Stromal cell of bone marrow (primary cell): ENCODE measurements around the gene HSPA9.

Experiments
- DNase-seq: peaks from one replicate; pipeline ENCODE4 v3.0.0-alpha.2; 2012; ENCODE audit warnings: low read depth

The HSPA9 gene

DNA sequence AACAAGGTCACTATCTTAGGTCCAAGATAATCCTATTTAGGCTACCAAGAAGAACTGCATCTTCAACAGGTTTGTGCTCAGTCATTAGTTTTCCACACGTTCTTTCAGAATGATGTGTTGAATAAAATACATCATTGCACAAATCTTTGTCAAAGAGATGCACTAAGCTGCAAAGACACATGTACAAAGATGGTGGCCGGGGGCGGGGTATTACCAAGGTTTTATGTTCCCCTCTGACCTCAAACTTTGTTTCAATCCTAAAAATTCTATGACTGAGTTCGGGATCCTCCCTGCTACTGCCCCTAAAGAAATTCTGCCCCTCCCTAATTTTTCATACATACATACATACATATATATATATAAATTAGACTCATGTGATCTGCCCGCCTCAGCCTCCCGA, 14.2 kb downstream of the HSPA9 start:
- DNase-seq = no peak

DNA sequence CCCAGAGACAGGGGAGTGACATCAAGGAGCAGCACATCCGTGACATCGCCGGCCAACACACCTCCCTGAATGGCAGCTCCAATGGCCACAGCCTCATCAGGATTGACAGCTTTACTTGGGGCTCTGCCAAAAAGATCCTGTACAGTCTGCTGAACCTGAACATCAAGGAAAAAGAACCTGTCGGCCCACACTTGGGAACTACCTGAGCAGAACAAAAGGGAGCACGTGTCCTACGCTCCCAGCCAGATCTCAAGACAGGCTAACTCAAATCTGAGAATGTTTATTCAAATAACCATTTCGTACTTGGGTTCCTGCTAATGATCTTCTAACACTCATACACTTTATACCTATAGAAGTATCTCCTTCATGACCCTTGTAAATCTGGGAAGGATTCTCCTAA, 15.3 kb downstream of the HSPA9 start:
- DNase-seq = no peak

DNA sequence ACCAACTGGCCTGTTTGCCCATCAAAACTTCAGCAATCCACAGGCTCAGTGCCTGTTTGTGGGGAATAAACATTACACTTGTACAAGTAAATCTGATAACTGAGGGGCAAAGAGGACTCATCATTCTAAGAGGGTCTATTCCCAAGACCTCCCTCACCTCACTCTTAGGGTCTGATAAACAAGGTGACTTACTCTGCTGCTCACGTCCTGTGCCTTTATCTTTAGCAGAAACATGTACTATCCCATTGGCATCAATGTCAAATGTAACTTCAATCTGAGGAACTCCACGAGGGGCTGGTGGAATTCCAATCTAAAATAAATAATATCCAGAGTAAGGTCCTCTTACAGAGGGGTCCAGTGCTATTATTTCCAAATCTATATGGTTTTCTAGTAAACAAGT, 17.5 kb downstream of the HSPA9 start:
- DNase-seq = no peak

DNA sequence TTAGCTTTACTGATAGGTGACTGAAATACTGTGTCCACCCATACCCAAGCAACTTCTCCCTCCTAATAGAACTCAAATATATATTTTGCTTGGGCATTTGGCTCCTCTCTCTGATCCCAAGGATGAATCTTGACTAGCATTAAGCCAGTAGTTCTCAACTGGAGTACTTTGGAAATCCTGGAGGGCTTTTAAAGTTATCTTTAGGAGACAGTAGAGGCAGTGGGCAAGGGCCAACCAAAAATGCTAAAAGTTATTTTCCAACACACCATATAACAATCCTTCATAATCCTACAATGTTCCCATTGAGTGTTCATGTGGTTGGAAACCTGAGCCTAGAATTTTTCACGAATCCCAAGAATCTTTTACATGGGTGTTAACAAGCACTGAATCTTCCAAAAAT, 21.1 kb downstream of the HSPA9 start:
- DNase-seq = no peak

DNA sequence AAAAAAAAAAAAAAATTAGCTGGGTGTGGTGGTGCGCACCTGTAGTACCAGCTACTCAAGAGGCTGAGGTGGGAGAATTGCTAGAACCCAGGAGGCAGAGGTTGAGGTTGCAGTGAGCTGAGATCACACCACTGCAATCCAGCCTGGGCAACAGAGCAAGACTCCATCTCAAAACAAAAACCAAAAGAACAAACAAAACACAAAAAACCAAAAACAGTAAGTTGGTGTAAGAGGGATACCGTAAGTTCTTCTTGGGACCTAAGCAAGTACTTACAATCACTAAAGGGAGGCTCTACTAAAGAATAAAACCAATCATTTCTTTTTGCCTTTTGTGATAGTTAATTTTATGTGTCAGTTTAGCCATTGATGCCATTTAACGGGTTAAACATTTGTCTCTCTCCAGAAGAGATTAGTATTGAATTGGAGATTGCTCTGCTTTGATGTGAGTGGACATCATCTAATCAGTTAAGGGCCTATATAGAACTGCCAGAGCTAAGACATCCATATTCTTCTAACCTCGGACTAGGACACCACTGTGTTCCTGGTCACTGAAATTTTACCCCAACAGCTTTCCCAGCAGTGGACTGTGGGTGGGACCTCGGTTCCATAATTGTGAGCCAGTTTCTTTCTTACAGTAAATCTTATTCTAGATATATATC, 21.6 kb downstream of the HSPA9 start:
- no peak for DNase-seq

DNA sequence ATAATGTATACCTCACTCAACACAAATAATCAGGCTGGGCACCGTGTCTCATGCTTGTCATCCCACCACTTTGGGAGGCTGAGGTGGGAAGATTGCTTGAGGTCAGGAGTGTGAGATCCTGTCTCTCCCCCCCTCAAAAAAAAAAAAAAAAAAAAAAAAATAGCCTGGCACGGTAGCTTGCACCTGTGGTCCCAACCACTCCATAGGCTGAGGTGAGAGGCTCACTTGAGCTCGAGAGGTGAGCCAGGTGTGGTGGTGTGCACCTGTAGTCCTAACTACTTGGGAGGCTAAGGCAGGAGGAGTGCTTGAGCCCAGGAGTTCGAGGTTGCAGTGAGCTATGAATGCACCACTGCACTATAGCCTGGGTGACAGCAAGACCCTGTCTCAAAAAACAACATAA, 22.5 kb downstream of the HSPA9 start:
- no peak for DNase-seq

DNA sequence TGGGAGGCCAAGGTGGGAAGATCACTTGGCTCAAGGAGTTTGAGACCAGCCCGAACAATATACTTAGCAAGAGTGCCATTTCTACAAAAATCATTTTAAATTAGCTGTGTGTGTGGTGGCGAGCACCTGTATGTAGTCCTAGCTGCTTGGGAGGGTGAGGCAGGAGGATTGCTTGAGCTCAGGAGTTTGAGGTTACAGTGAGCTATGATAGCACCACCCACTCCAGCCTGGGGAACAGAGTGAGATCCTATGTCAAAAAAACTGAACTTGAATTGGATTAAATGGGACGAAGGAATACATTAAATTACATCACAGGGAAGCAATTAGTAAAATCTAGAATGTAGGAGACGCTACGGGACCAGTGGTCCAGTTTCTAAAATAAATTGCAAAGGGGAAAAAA, 25.8 kb downstream of the HSPA9 start:
- DNase-seq = no peak

DNA sequence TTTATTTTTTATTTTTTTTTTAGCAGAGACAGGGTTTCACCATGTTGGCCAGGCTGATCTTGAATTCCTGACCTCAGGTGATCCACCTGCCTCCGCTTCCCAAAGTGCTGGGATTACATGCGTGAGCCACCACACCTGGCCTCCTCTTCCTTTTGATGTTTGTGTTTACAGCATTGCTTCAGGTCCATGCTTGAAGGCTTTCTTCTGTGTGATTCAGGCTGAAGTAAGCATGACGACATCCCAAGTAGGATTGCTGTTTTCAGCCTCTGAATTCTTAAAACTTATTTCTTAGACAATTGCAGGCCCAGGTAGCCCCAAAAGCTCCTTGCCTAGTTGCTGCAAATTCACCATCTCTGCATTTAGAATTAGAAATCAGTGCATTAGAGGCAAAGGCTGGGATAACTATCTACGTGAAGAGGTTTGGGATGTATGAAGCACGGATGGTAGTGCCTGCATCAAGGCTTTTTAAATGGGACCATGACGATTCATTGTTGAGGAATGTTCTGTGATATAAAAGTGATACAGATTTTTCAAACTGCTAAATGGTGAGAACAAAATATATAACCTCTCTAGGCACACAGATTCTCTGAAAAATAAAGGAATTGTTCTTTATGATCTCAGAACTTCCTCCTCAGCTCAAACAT, 29.2 kb downstream of the HSPA9 start:
- no peak for DNase-seq

DNA sequence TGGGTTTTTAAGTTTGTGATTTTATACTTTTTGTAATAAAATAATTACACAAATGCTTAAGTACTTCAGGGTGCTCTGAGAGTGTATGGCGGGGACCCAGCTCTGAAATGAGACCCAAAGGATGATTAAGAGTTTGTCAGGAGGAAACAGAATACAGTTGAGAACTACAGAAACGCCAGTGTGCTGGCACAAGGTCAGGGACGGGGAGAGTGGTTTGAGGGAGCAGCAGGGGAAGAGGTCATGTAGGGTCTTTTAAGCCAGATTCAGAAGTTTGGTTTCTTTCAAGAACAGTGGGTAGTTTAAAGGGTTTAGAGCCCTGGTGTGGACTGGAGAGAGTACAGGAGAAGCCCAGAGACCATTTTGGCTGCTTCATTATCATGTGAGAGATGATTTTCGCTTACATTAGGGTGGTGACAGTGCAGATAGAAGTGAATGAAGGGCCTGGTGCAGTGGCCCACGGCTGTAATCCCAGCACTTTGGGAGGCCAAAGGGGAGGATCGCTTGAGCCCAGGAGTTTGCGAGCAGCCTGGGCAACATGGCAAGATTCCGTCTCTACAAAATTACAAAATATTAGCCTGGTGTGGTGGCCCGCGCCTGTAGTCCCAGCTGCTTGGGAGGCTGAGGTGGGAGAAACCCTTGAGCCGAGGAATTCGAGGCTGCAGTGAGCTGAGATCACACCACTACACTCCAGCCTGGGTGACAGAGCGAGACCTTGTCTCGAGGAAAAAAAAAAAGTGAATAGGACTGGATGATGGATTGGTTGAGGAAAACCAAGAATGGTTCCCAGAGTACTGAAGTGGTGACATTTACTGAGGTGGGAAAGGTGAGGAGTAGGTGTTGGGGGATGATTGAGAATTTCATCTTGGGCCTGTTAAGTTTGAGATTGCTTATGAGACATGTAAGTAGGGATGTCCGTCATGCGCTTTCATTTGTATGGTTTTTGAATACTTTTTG, 30.7 kb downstream of the HSPA9 start:
- peak; percentile 51 for DNase-seq

DNA sequence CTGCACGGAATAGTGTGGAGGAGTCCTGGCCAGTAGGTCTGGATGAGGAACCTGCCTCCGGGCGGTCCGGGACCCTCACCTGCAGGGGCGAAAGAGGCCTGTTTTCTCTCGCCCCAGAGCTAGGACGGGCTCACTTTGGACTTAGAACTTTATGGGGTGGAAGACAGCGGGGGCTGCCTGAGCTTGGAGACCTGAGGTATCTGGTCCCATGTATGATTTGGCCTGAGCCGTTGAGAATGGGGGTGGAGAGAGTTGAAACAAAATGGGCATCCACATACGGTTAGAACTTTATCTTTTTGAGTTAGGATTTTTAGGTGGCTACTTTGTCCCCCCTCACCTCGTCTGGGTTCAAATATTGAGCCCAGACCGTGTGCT, 31.5 kb downstream of the HSPA9 start:
- no peak for DNase-seq

DNA sequence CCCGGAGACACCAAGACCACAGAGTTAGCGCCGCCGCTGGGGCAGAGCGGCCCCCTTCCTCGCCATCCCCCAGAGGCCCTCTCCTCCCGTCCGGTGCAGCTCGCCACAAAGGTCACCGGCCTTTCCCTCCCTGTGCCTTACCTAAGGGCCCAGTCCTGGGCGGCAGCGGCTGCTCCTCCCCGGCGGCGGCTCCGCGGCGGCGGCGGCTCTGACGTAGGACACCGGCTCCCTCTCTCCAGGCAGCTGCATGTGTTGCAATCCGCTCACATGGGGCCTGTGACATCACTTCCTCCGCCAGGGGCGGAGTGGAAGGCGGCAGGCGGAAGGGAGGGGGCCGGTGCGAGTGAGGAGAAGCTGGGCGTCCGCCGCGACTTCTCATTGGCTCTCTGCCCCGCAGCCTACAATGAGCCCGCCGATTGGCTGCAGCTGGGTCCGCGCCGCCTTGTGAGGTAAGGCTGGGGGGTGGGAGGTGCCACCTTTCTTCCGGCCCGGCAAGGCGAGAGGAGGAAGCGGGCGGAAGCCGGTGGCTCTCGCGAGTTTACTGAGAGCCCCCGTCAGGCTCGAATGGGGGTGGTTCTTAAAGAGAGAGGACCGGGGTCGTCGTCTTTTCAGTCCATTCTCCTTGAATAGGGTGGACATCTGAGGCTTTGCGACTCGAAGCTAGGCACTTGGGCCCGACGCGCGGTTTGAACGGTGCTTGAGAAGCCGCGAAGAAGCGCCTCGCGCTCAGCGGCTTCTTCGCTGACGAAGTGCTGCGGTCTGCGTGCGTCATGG, 32.1 kb downstream of the HSPA9 start, which contains the start of gene ETF1:
TSS of gene ETF1 (minus strand) at position 281 of the 774 bp plus-strand sequence. CDS start 318 bp downstream, outside the sequence.
- DNase-seq = peak; percentile 99

DNA sequence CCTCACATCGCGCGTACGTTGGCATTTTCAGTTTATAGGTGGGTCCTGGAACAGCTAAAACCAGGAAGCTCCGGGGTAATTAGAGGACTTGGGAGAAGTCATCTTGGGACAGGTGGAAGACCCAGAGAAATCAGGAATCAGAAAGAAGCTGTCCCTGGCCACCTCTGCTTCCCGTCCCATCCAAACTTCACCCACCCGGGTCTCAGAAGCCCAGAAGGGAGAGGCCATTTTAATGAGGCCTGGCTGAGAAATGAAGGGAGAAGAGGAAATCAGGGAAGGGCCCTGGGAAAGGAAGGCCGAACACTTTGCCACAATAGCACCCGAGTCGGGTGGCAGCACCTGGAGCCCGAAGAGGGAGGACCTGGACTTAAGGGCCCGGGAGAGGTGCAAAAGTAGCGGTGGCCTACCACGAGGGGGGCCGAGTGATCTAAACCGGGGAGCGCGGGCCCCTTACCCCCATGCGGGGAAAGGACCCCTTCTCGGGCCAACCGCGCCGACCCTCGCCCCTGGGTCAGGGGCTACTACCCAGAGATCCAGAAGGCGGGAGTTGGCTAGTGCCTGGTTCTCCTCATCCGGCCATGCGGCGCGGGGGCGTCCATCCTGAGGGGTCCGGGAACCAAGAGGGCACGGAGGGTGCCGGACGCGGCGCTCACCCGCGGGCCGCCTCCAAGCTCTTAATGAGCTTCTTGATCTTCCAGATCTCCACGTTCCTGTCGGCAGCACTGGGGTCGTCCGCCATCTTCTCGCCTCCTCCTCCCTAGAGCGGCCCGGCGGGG, 32.8 kb downstream of the HSPA9 start:
- DNase-seq = no peak

DNA sequence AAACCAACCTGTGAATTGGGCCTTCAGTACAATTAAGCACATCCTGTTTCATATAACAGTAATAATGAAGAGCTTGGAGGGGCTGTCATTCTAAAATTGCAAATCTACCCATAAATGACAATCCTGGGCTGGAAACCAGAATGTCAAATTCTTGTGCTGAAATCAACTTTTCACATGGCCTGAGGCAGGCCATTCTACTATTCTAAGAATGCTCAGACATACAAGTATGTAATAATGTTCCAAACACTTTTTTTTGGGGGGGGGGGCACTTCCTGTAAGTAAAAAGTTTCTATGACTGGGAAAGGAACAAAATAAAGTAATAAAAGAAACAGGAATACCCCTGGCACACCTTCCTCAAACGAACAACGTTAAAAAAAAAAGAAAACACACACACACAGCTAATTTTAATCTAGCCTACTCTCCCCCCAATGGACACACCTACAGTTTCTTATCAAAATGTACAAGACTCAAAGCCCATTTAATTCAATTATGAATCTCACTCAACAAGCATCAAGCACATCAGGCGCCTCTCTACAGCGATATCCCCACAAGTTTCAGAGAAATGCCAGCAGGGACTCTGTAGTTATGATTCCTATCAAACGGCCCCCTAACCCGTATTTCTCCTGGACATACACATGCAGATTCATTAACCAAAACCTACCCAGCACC, 33.6 kb downstream of the HSPA9 start:
- no peak for DNase-seq

DNA sequence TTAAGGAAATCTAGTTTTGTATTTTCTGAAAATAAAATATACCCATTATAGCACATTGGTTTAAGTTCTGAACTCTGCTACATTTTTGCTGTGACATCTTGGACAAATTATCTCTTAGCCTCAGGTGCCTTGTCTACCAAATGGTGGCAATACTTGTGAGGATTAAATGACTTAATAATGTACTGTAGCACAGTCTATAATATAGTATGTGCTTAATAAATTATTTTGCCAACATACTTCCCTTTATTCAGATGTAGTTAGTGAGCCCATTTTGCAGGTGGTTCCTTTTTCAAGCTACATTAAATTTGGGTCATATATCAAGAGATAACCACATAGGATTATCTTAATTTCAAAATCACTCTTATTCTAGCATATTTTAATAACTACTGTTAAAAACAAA, 35.4 kb downstream of the HSPA9 start:
- no peak for DNase-seq

DNA sequence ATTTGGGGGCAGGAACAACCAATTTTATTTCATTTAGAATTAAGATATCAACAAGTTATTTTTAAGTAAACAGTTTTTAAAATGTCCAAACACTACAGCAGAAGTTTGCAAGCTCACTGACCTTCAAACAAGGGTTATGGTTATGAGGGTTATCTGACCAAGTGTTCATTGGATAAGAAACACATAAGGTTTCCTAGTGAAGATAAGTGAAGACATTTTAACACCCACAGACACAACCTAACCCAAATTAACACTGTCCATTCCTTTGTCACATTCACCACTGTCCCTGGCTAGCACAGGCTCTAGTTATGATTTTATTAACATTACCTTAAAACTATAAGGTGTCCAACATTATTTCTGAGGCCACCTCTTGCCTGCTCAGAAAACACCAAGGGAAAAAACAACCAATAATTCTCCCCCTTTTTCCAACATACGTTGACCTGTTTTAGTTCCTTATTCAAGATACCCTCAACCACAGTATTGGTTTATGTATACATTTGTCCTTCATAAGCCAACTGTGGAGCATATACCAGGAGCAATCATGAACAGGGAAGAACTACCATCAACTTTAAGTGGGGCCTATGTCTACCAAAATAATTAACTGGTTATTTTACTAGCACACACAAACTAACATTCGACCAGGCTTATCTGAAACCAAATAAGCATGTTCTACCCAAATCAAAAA, 36.1 kb downstream of the HSPA9 start:
- DNase-seq = no peak

DNA sequence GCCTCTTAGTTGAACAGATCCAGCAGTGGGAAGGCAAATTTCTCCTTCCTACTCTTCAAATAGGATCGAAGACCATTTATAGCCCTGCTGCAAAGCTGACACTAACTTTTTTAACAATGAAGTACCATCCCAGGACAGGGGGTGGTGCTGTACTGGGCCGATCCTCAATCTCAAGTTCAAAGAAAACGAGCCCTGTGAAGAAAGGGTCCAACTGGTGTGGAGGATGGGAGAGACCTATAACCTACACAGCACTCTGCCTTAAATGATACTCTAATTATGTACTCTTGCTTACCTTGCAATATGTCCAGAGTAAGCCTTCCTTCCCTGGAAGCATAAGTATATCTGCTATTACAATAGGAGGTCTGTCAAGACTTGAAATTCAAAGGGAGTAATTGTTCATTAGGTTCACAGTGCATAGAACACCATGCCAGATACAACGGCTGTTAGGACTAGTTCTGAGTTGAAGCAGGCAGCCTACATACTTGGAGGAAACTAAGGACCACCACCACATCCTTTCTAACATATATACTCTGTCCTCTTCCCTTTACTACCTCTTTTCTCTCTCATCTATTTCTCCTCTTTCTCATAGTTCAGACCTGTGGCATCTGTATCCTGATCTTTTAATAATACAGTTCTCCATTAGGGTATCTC, 38.4 kb downstream of the HSPA9 start:
- no peak for DNase-seq

DNA sequence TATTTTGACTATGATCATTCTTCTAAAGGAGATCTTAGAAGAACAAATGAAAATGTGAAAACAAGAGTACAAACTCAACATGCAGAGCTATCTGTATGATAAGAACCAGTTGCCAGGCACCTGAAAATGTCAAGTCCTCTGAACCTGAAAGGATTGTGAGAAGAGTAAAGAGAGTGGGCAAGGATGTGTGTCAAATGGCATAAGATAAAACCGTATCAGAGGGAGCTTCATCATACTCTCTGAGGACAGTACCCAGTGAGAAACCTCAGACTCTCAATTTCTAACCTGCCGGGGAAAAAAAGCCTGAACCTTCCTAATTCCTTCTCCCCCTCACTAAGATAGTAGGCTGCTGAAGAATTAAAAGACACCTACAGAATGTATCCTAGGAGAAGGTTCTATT, 39.0 kb downstream of the HSPA9 start:
- DNase-seq = no peak

DNA sequence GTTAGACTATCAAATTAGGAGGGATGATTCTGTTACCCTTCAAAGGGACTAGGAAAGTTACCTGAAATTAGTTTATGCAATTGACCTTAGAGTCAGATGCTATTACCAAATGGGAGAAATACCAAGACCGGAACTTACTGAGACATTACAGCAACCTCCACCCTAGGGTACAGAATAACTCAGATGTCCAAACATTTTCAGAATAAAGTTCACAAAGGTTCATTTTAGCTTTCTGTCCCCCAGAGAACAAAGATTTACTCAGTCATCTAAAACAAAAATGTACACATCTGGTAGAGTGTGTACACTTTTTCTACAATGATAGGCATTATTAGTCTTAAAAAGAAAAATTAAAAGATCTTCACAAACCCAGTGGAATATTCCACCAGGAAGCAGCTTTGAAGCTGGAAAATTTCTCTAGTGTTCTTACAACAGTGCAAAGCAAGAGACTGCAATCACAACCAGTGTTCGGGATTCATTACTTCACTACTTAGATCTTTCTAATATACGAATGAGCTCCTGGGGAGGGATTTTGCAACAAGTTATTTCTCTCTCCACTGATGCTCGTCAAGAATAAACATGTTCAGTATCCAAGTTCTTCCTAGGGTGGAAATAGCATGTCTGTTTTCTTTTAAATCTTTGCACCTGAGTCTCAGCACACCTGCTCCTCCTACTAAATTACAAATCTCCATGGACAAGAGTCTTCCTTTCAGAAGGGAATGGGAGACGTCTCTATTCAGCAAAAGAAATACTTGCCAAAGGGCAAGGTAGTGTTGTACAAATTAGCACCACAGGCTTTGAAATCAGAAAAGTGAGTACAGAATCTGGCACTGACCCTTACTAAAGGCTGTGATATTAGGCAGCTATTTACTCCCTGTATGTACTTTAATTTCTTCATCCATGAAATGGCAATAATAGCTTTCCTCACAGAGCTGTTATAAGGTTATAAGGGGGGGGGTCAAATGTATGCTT, 40.9 kb downstream of the HSPA9 start:
- DNase-seq = no peak
